SU-DHL-6 (cell line): ENCODE measurements around the gene PTPN5.

Experiments
- H2AFZ ChIP-seq: fragments of 200-600 bp; sonication (generic); 2 replicates; pipeline ENCODE4 v1.6.1; 2014; ENCODE audit warnings: low read depth, mild to moderate bottlenecking, moderate library complexity, mixed read lengths, antibody characterized with exemption, low read length; ENCODE audit not compliant: severe bottlenecking
- H3F3A ChIP-seq: fragments of 200-600 bp; shearing (Covaris generic); 2 replicates; pipeline ENCODE4 v1.6.0; 2016; ENCODE audit warnings: antibody characterized with exemption, mild to moderate bottlenecking; ENCODE audit not compliant: insufficient read depth
- H3K27ac ChIP-seq: fragments of 200-600 bp; sonication (generic); 2 replicates; pipeline ENCODE4 v1.5.1; 2016; ENCODE audit warnings: low read depth, mild to moderate bottlenecking, low read length, moderate library complexity, mixed read lengths
- H3K27me3 ChIP-seq: fragments of 200-600 bp; sonication (generic), shearing (Covaris generic); 2 replicates; pipeline ENCODE4 v1.6.0; 2014; ENCODE audit warnings: mild to moderate bottlenecking, low read length
- H3K36me3 ChIP-seq: fragments of 200-600 bp; sonication (generic); 2 replicates; pipeline ENCODE4 v1.6.1; 2014; ENCODE audit warnings: mild to moderate bottlenecking, low read length, mixed read lengths
- H3K4me2 ChIP-seq: fragments of 300-600, 200-600 bp; shearing (Covaris generic), sonication (generic); 2 replicates; pipeline ENCODE4 v1.6.0; 2014; ENCODE audit warnings: low read length, low read depth, mild to moderate bottlenecking; ENCODE audit not compliant: poor library complexity, severe bottlenecking
- H3K4me3 ChIP-seq: fragments of 200-600 bp; sonication (generic); 2 replicates; pipeline ENCODE4 v1.5.1; 2014; ENCODE audit warnings: antibody characterized with exemption, low read length, mild to moderate bottlenecking, mixed read lengths; ENCODE audit not compliant: insufficient read depth, poor library complexity, severe bottlenecking
- H3K79me2 ChIP-seq: fragments of 200-600 bp; sonication (generic); 2 replicates; pipeline ENCODE4 v1.6.1; 2014; ENCODE audit warnings: mild to moderate bottlenecking, low read length, moderate library complexity; ENCODE audit not compliant: insufficient read depth
- H3K9ac ChIP-seq: fragments of 200-600 bp; sonication (generic); 2 replicates; pipeline ENCODE4 v1.7.0; 2014; ENCODE audit warnings: mild to moderate bottlenecking, low read length
- H3K9me2 ChIP-seq: fragments of 200-600 bp; sonication (generic); replicated peaks from 2 replicates; pipeline ENCODE4 v1.6.1; 2014; ENCODE audit warnings: low read length; ENCODE audit not compliant: insufficient read depth
- H3K9me3 ChIP-seq: fragments of 200-600 bp; sonication (generic); 2 replicates; pipeline ENCODE4 v1.6.1; 2014; ENCODE audit warnings: low read length, mixed read lengths; ENCODE audit not compliant: insufficient read depth
- H4K20me1 ChIP-seq: fragments of 200-600 bp; sonication (generic); 2 replicates; pipeline ENCODE4 v1.6.1; 2014; ENCODE audit warnings: low read depth, mild to moderate bottlenecking, antibody characterized with exemption, low read length, moderate library complexity, mixed read lengths
- CTCF ChIP-seq: fragments of 200-600 bp; sonication (generic); IDR thresholded peaks from one replicate; pipeline ENCODE4 v1.5.1; 2017; ENCODE audit warnings: antibody characterized with exemption, mild to moderate bottlenecking, low read length, moderate library complexity; ENCODE audit not compliant: insufficient read depth, poor library complexity, severe bottlenecking
- EZH2phosphoT487 ChIP-seq: fragments of 200-600 bp; sonication (generic), shearing (Covaris generic); conservative IDR thresholded peaks from 2 replicates; pipeline ENCODE4 v1.6.1; 2018; ENCODE audit warnings: mild to moderate bottlenecking, antibody characterized with exemption, low read length, moderate library complexity, mixed read lengths

PTPN5 gene

GRCh38 chr11:18775492-18776292 is 15.9 kb downstream of the PTPN5 start:
- no peak overlapping the region for H3K4me3 ChIP-seq
- H4K20me1 ChIP-seq = no peaks in the 10 kb centered on the region
- peak overlapping the region; percentile 15 for H2AFZ ChIP-seq

GRCh38 chr11:18774801-18775200 is 16.8 kb downstream of the PTPN5 start:
- Histone ChIP-seq H3K9me2 (no peaks in the 10 kb centered on the region), H3K79me2 (no peaks in the 10 kb centered on the region), H3K4me2 (no peak overlapping the region)

More at GRCh38 chr11:18775492-18776292, 15.9 kb downstream of the PTPN5 start:
- Histone ChIP-seq H3K79me2 (no peaks in the 10 kb centered on the region), H3K9me3 (no peaks in the 10 kb centered on the region), H3K9me2 (no peaks in the 10 kb centered on the region), H3K27ac (no peak overlapping the region), H3F3A (no peaks in the 10 kb centered on the region), H3K9ac (no peak overlapping the region), H3K4me2 (no peak overlapping the region), H3K36me3 (no peaks in the 10 kb centered on the region), H3K27me3 (no peaks in the 10 kb centered on the region)
- TF ChIP-seq CTCF (peak; percentile 99), EZH2phosphoT487 (no peak)

GRCh38 chr11:18773681-18774080 is 17.9 kb downstream of the PTPN5 start:
- Histone ChIP-seq H3K4me3 (no peak overlapping the region), H3K4me2 (no peak overlapping the region), H2AFZ (no peak overlapping the region), H3K9me3 (no peaks in the 10 kb centered on the region), H3F3A (no peaks in the 10 kb centered on the region), H3K27ac (no peak overlapping the region), H4K20me1 (no peaks in the 10 kb centered on the region), H3K9me2 (no peaks in the 10 kb centered on the region), H3K9ac (no peak overlapping the region), H3K36me3 (no peaks in the 10 kb centered on the region), H3K79me2 (no peaks in the 10 kb centered on the region), H3K27me3 (no peaks in the 10 kb centered on the region)
- TF ChIP-seq CTCF = no peak
- no peak for TF ChIP-seq EZH2phosphoT487

More at GRCh38 chr11:18774801-18775200, 16.8 kb downstream of the PTPN5 start:
- no peaks in the 10 kb centered on the region for H3K36me3 ChIP-seq
- H3K9ac ChIP-seq = no peak overlapping the region
- TF ChIP-seq CTCF = no peak
- no peak for TF ChIP-seq EZH2phosphoT487
- no peaks in the 10 kb centered on the region for H3F3A ChIP-seq
- H3K27ac ChIP-seq = no peak overlapping the region
- no peaks in the 10 kb centered on the region for H3K27me3 ChIP-seq
- H2AFZ ChIP-seq = no peak overlapping the region
- H3K4me3 ChIP-seq = no peak overlapping the region
- H3K9me3 ChIP-seq = no peaks in the 10 kb centered on the region
- H4K20me1 ChIP-seq = no peaks in the 10 kb centered on the region
